GM21576 (cell line): ENCODE measurements around the gene CLDN5.
"Not testable (repeated sequence)": the region's sequence is repeated elsewhere in the genome, so short reads cannot be mapped to it uniquely, and the experiment has no call there.

ENCODE experiments used
- ATAC-seq: cut with Tn5 transposase; IDR thresholded peaks from one replicate; pipeline ENCODE4 v1.9.1; 2021; ENCODE audit warnings: mild to moderate bottlenecking, moderate library complexity; ENCODE audit not compliant: unreplicated experiment

CLDN5 gene

DNA sequence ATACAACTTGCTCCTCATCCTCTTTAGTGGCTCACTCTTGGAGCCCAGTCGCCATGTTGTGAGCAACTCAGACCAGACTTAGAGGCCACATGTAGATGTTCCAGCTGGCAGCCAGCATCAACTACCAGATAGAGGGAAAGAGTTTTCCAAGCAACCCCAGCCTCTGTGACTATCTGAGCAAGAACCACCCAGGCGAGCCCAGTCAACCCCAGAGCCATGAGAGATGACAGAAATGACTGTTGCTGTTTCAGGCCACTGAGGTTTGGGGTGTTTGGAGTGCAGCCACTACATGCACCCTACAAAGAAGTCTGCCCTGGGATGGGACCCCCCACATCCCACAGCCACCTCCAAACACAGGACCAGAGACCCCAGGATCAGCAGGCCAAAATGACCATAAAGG lies 24.8 kb upstream of the CLDN5 start:
- ATAC-seq = no peak

DNA sequence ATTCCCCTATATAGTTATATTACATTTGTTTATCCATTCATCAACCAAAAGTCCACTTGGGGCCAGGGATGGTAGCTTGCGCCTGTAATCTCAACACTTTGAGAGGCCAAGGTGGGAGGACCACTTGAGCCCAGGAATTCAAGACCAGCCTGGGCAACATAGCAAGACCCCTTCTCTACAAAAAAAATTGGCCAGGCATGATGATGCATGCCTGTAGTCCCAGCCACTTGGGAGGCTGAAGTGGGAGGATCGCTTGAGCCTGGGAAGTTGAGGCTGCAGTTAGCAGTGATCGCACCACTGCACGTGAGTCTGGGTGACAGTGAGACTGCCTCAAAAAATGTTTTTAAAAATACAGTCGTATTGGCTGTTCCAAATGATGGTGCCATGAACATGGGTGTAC lies 24.2 kb upstream of the CLDN5 start:
- not testable (repeated sequence) for ATAC-seq

DNA sequence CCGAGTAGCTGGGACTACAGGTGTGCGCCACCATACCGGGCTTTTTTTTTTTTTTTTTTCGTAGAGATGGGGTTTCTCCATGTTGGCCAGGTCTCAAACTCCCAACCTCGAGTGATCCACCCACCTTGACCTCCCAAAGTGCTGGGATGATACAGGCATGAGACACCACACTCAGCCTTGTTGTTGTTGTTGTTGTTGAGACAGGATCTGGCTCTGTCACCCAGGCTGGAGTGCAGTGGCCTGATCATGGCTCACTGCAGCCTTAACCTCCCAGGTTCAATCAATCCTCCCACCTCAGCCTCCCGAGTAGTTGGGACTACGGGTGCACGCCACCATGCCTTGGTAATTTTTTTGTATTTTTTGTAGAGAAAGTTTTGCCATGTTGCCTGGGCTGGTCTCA lies 23.4 kb upstream of the CLDN5 start:
- no peak for ATAC-seq

DNA sequence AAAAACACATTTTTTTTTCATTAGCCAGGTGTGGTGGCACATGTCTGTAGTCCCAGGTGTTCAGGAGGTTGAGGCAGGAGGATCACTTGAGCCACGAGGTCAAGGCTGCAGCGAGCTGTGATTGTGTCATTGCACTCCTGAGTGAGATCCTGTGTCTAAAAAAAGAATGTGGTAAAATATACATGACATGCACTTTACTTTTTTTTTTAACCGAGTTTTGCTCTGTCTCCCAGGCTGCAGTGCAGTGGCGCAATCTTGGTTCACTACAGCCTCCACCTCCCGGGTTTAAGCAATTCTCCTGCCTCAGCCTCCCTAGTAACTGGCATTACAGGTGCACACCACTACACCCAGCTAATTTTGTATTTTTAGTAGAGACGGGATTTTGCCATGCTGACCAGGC lies 22.5 kb upstream of the CLDN5 start:
- ATAC-seq = no peak

DNA sequence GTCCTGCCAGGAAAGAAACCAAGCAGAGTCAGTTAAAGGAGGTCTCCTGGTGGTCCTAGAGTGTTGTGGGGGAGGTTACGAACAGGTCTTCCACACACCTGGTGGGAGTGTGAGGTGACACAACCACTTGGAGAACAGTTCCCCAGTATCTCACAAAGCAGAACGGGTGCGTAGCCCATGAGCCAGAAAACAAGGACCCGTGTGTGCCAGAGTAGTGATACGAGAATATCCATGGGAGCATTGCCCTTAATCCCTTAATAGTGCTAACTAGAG lies 21.7 kb upstream of the CLDN5 start:
- ATAC-seq = no peak

DNA sequence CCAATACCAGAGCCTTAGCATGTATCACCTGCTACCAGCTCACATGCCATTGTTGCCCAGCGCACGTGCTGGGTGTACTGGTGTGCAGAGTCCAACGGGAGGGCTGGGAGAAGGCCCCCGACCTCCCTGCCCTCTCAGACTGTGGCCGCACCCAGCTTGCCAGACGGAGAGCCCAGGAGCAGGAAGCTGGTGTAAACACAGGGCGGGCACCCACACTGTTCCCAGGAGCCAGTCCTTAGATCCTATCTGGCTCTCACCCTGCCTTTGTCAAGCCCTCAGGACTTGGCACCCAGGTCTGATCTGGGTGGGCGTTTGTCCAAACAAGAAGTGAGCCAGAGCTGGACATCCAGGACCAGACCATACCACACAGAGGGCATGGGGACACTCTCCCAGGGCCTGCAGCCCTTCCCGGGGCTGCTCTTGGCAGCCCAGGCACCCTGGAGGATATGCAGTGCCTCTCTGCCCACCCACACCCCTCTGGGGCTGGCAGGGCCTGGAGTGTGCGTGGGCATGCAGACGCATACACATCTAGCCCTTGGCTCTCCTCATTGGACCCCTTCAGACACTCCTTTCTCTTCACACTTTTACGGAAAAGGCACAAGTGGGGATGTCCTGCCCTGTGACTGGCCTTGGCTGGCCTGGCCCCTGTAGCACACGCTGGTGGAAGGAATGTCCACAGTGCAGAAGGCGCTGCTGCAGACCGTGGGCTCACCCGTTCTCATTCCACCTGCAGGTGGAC lies 19.9 kb upstream of the CLDN5 start:
- ATAC-seq = no peak

DNA sequence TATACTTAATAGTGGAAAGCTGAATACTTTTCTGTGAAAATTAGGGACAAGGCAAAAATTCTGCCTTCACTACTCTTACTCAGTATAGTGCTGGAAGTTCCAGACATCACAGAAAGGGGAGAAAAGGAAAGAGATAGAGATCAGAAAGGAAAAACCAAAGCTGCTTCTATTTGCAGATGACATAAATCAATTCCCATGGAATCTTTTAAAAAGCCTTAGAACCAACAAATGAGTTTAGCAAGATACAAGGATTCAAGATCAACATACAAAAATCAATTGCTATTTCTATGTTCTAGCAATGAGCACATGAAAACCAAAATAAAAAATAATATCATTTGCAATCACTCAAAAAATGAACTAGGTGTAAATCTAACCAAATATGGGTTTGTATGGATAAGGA lies 16.2 kb upstream of the CLDN5 start:
- ATAC-seq = no peak

DNA sequence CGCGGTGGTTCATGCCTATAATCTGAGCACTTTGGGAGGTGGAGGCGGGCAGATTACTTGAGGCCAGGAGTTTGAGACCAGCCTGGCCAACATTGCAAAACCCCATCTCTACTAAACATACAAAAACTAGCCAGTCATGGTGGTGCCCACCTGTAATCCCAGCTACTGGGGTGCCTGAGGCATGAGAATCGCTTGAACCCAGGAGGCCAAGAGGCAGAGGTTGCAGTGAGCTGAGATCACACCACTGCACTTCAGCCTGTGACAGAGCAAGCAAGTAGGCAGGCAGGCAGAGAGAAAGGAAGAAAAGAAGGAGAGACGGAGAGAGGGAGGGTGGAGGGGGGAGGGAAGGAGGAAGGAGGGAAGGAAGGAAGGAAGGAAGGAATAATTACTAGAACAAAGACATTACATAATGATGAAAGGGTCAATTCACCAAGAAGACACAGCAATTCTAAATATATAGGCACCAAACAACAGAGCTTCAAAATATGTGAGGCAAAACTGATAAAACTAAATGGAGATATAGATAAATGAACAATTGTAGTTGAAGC lies 13.8 kb upstream of the CLDN5 start:
- no peak for ATAC-seq

DNA sequence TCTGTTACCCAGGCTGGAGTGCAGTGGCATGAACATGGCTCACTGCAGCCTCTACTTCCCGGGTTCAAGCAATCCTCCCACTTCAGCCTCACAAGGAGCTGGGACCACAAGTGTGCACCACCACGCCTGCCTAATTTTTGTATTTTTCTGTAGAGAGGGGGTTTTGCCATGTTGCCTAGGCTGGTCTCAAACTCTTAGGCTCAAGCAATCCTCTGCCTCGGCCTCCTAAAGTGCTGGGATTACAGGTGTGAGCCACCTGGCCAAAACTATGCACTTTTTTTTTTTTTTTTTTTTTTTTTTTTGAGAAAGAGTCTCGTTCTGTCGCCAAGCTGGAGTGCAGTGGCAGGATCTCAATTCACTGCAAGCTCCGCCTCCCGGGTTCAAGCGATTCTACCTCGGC lies 12.4 kb upstream of the CLDN5 start:
- ATAC-seq = no peak

DNA sequence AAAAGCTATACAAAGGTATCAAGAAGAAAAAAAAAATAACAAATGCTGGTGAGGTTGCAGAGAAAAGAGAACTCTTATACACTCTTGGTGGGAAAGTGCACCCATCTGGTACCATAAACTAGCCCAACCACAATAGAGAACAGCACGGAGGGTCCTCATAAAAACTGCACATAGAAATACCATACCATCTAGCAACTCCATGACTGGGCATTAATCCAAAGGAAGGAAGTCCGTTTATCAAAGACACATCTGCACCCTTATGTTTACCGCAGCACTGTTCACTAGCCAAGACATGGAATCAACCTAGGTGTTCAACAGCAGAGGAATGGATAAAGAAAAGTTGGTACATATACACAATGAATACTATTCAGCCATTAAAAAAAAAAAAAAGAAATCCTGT lies 10.8 kb upstream of the CLDN5 start:
- ATAC-seq = no peak

DNA sequence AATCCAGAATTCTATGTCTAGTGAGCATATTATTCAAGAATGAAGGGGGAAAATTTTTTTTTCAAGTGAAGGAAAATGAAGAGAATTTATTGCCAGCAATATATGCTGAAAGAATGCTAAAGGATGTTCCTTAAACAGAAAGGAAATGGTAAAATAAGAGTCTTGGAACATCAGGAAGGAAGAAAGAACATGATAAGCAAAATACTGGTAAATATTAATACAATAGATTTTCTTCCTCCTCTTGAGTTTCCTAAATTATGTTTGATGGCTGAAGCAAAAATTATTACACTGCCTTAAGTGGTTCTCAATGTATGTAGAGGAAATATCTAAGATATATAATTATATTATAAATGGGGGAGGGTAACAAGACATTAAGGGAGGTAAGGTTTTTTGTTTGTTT lies 9.6 kb upstream of the CLDN5 start:
- no peak for ATAC-seq

DNA sequence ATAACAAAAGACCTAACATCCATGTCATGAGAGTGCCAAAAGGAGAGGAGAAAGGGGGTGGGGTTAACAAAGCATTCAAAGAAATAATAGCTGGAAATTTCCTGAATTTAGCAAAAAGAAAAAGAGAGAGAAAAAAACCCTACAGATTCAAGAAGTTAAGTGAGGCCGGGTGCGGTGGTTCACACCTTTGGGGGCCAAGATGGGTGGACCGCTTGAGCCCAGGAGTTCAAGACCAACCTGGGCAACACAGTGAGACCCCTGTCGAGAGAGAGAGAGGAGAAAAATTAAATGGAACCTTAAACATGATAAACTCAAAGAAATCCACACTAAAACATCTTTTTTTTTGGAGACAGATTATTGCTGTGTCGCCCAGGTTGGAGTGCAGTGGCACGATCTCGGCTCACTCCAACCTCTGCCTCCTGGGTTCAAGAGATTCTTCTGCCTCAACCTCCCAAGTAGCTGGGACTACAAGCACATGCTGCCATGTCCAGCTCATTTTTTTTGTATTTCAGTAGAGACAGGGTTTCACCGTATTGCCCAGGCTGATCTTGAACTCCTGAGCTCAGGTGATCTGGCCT lies 8.9 kb upstream of the CLDN5 start:
- ATAC-seq = no peak

DNA sequence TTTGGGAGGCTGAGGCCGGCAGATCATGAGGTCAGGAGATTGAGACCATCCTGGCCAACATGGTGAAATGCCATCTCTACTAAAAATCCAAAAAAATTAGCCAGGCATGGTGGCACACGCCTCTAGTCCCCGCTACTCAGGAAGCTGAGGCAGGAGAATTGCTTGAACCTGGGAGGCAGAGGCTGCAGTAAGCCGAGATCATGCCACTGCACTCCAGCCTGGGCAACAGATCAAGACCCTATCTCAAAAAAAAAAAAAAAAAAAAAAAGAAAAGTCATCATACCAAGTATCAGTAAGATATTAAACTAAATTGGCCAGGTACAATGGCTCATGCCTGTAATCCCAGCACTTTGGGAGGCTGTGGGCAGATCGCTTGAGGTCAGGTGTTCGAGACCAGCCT lies 7.1 kb upstream of the CLDN5 start:
- ATAC-seq = not testable (repeated sequence)

DNA sequence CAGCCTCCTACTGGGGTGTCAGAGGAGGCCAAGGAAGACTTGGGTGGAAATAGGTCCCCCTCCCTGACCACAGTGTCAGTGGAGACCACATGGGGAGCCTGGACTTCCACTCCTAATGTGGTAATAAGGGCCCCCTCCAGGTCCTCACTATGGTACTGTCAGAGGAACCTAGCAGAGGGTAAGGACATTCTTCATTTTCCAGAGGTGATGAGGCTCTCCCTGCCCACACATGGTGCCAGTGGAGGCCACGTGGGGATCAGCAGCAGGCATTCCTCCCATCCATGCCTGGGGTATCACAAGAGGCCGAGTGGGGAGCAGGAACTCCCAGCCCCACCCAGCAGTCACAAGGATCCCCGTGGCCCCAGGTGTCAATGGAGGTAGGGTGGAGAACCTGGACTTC lies 6.5 kb upstream of the CLDN5 start:
- no peak for ATAC-seq

DNA sequence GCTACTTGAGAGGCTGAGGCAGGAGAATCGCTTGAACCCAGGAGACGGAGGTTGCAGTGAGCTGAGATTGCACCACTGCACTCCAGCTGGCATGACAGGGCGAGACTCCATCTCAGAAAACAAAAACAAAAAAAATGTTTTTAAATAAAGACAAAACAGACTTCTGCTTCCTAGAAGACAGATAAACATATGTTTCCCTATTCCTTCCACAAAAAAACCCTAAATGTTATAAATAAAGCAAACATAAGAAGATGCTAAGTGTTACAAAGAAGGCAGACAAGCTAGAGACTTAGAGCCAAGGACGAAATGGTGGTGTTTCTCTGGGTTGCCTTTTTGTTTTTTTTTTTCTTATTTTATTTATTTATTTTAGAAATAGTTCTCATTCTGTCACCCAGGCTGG lies 5.6 kb upstream of the CLDN5 start:
- no peak for ATAC-seq

DNA sequence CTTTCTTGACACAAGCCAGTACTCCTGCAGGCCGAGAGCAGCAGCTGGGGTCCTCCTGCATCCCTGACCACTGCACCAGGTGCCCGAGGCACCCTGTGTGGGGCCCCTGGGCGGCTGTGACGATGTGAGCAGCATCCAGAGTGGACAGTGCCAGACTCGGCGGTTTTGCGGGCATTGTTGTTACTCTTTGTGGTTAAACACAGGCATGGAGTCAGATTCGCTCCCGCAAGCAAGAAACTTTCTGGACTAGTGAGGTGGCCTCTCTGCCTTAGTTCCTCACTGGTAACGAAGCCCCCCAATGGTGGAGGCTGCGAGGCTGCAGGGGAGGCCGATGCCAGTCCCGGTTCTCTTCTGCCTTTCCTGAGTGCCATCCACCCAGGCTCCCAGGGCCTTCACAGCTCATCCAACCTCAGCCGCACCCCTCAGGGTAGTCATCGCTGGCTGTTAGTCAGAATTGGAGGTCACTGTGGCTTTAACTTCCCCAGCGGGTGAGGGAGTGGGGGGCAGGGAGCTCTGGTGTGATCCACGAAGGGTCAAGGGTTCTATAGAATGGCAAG lies 3.7 kb upstream of the CLDN5 start:
- ATAC-seq = no peak

DNA sequence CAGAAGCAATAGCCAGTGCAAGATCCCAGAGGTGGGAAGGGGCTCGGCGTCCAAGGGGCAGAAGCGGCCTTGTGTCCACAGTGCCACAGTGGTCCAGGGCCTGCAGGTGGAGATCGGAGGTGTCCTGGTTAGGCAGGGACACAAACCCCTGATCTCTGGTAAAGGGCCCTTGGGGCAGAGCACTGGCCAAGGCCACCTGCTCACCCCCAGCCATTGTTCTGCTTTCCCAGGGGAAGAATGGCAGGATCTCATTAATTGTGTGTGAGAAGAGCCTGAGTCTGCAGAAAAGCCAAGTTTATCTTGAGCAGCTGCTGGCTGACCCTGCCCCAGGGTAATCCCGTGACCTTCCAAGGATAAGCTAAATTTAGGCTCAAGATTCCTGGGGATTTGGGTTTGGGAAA lies 3.1 kb upstream of the CLDN5 start:
- no peak for ATAC-seq

DNA sequence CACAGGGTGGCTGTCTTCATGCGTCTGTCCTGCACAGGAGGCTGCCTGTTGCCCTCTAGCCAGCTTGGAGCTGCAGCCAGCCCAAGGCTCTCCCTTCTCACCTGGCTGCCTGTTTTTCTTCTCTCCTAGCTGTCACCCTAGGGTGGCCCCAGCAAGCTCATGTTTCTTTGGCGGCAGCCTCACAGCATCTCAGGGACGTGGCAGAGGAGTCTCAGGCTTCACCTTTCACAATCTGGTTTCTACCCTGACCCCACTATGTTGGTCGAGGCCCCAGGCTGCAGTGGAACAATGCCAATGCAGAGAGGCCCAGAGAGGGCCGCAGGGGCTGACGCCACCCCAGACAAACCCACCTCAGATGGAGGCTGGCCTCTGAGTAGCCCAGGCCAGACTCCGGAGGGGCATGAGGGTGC lies 2.5 kb upstream of the CLDN5 start:
- no peak for ATAC-seq

DNA sequence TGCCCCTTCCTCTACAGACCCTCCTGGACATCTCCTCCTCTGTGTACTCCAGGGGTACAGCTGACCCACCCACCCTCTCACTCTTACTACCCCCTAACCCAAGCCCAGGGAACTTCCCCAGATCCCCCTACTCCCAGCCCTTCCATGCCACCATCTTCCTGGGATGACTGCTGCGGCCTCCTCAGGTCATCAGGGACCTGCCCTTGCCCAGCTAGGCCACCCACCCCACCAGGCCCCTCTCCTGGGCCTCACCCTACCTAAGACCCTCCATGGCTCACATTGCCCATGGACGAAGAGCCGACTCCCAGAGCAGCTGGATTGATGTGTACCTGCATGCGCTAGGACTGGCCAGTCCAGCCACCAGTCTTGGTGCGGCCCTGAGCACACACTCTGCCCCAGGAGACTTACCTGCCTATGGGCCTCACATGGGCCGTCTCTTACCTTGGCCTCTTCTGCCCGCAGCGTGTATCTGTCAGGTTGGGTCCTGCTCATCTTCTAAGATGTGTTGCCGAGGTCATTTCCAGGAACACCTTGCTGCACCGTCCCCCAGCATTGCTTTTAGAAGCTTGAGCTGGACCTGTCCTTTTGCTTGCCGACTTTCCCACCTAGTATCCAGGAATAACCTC lies 2.0 kb upstream of the CLDN5 start:
- no peak for ATAC-seq

DNA sequence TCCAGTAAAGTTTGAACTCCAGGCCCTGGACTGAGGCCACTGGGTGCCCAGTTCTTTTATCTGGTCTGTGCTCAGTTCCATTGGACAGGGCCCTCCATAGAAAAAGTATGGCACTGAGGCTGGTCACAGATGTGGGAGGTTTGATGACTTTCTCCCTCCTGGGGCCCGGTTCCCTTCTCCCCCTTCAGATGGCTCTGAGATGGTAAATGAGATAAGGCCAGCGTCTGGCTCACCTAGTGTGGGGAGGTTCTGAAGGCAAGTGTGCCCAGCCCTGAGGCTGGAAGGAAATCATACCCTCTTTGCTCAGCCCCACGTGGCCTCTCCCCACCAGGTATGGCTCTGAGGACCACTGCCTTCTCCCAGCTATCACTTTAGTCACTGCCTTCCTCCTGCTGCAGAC lies 1.5 kb upstream of the CLDN5 start:
- ATAC-seq = no peak

DNA sequence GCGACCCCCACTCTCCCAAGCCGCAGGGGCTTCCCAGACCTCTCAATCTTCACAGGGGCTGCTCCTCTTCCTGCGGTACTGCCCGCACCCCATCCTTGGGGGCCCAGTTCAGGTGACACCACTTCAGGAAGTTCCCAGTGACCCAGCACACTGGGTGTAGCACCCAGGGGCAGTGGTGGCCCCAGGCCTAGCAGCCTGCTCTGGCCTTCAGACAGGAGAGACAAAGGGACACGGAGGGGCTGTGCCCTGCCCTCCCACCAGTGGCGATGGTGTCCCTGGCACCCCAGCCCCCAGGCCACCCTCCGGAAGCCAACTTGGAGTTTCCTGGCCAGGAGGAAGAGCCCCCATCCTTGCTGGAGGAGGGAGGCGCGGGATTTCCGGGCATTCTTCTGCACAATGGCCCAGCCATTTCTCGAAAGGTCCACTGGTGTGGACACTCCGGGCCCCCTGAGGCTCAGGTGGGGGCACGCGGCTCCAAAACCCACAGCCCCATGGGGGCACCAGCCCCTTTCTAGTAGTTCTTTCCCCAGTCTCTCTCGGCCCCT lies 978 bp upstream of the CLDN5 start:
- ATAC-seq = no peak
